HepG2 (cell line): ENCODE measurements around the gene METTL22. TPM values are rescaled to one million over a fixed set of nuclear protein-coding genes. Genes with fewer than 3 reads are reported as not detected.

ENCODE experiments used
- ADNP ChIP-seq: sonication (generic); formaldehyde crosslinking; IDR thresholded peaks from 2 replicates; pipeline ENCODE4 v1.4.0; 2020; ENCODE audit warnings: missing genetic modification reagents
- CHD4 ChIP-seq: fragments of 200-600 bp; sonication (generic); IDR thresholded peaks from 2 replicates; pipeline ENCODE4 v1.7.0; 2017; ENCODE audit warnings: mild to moderate bottlenecking, low read length, borderline replicate concordance
- FOSL1 ChIP-seq: sonication (generic); formaldehyde crosslinking; IDR thresholded peaks from 2 replicates; pipeline ENCODE4 v1.9.0; 2021; ENCODE audit warnings: missing genetic modification reagents, borderline replicate concordance
- HDAC1 ChIP-seq: sonication (generic); formaldehyde crosslinking; IDR thresholded peaks from 2 replicates; pipeline ENCODE4 v1.5.1; 2020; ENCODE audit warnings: mild to moderate bottlenecking, missing genetic modification reagents
- HNF4G ChIP-seq, 2 experiments: sonication (generic) in 1 of 2; formaldehyde crosslinking in 1 of 2; IDR thresholded peaks; 2 replicates each; pipeline versions ENCODE4 v1.4.0 to v1.6.1; 2011 to 2020; ENCODE audit warnings: borderline replicate concordance in 2 of 2, low read depth in 2 of 2, mild to moderate bottlenecking in 2 of 2, low read length in 1 of 2, missing genetic modification reagents in 1 of 2, moderate library complexity in 1 of 2
- KAT2B ChIP-seq: fragments of 150-350 bp; IDR thresholded peaks from 2 replicates; pipeline ENCODE4 v1.6.1; 2014; ENCODE audit warnings: low read depth, low read length, borderline replicate concordance
- KDM1A ChIP-seq: IDR thresholded peaks from 2 replicates; pipeline ENCODE4 v1.6.1; 2016; ENCODE audit warnings: missing compliant biosample characterization
- NCOR1 ChIP-seq: fragments of 200-600 bp; sonication (generic); IDR thresholded peaks from 2 replicates; pipeline ENCODE4 v1.7.0; 2017; ENCODE audit warnings: antibody characterized with exemption, low read length, borderline replicate concordance
- PHF20 ChIP-seq: sonication (generic); formaldehyde crosslinking; IDR thresholded peaks from 2 replicates; pipeline ENCODE4 v1.5.0; 2020; ENCODE audit warnings: mild to moderate bottlenecking, missing genetic modification reagents
- RARA ChIP-seq: IDR thresholded peaks from 2 replicates; pipeline ENCODE4 v1.6.1; 2016; ENCODE audit warnings: missing genetic modification reagents, missing compliant biosample characterization
- ZBTB20 ChIP-seq: sonication (generic); formaldehyde crosslinking; IDR thresholded peaks from 2 replicates; pipeline ENCODE4 v1.8.1; 2023; ENCODE audit warnings: missing genetic modification reagents, low read depth, mild to moderate bottlenecking, borderline replicate concordance
- ZBTB38 ChIP-seq: sonication (generic); formaldehyde crosslinking; IDR thresholded peaks from 2 replicates; pipeline ENCODE4 v1.5.1; 2020; ENCODE audit warnings: mild to moderate bottlenecking, missing genetic modification reagents
- ZNF737 ChIP-seq: sonication (generic); formaldehyde crosslinking; IDR thresholded peaks from 2 replicates; pipeline ENCODE4 v1.5.0; 2020; ENCODE audit warnings: missing genetic modification reagents, mild to moderate bottlenecking, borderline replicate concordance
- polyA plus RNA-seq, 8 experiments: library from polyadenylated mRNA; depleted of rRNA in 3 of 8; stranded (reverse) in 7 of 8; unstranded in 1 of 8; fragments of >200 nt; fragmentation: Illumina TruSeq in 4 of 8; extraction: Trizol in 4 of 8; gene quantifications; 2 replicates each; pipeline versions ENCODE4 v1.2.1 to v1.2.3, GENCODE V29; 2011 to 2016; ENCODE audit warnings: low read depth in 4 of 8, missing spikeins in 1 of 8, mixed read lengths in 1 of 8; ENCODE audit not compliant: insufficient read depth in 1 of 8
- total RNA-seq, 5 experiments: library from RNA; depleted of rRNA; stranded (reverse); fragments of >200 nt; fragmentation: Illumina TruSeq; extraction: Trizol; gene quantifications; 2 replicates each; pipeline ENCODE4 v1.2.3, GENCODE V29; 2016; ENCODE audit warnings: low read depth in 1 of 5
- TF ChIP-seq, protein P1 (sequence below): sonication (generic); formaldehyde crosslinking; IDR thresholded peaks from 2 replicates; pipeline ENCODE4 v1.5.1; 2020; ENCODE audit warnings: mild to moderate bottlenecking, moderate library complexity, missing genetic modification reagents
- TF ChIP-seq, protein P2 (sequence below): sonication (generic); formaldehyde crosslinking; IDR thresholded peaks from 2 replicates; pipeline ENCODE4 v1.5.0; 2020; ENCODE audit warnings: mild to moderate bottlenecking, missing genetic modification reagents, borderline replicate concordance
- TF ChIP-seq, protein P3 (sequence below): sonication (generic); formaldehyde crosslinking; IDR thresholded peaks from 2 replicates; pipeline ENCODE4 v1.5.1; 2020; ENCODE audit warnings: mild to moderate bottlenecking, missing genetic modification reagents, moderate library complexity
- TF ChIP-seq, protein P4 (sequence below): sonication (generic); formaldehyde crosslinking; IDR thresholded peaks from 2 replicates; pipeline ENCODE4 v1.8.0; 2023; ENCODE audit warnings: mild to moderate bottlenecking, missing genetic modification reagents

METTL22 gene
- total and polyA plus RNA-seq, 2 of the 13 experiments (the other 11 are each of a cell fraction or from before 2014, with no cell fraction given) = 36.2 to 94.8 TPM

DNA sequence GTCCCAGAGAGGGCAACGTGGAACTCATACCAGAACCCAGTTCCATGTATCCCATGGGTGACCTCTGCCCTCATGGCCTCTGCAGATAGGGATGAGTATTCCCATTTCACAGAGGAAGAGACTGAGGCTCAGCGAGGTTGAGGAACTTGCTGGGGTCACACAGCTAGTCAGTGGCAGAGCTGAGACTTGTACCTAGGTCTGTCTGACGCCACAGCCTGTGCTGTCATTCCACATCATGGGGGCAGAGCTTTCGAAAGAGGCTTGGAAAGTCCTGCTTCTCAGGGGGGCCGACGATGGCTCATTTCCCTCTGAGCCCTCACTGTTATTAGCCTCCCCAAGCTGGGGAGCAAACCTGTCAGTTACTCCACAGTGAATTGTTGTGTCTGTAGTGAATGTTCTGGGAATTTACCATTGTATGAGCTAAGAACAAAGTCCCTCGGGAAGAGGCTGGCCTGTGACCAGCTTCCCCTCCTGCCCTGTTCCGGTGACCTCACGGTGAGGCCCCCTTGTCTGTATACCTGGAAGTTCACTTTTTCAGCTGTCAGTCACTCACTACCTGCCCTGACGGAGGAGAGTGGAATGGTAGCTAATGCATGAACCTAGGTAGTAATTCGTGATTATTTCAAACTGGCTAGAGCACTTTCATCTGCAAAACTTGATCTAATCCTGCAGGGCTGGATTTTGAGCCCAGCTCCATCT lies 8.9 kb downstream of the METTL22 start (continued):
- TF ChIP-seq, protein P1, sequence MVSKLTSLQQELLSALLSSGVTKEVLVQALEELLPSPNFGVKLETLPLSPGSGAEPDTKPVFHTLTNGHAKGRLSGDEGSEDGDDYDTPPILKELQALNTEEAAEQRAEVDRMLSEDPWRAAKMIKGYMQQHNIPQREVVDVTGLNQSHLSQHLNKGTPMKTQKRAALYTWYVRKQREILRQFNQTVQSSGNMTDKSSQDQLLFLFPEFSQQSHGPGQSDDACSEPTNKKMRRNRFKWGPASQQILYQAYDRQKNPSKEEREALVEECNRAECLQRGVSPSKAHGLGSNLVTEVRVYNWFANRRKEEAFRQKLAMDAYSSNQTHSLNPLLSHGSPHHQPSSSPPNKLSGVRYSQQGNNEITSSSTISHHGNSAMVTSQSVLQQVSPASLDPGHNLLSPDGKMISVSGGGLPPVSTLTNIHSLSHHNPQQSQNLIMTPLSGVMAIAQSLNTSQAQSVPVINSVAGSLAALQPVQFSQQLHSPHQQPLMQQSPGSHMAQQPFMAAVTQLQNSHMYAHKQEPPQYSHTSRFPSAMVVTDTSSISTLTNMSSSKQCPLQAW = peak; percentile 35; the same call in 1 of the 2 replicates
- TF ChIP-seq CHD4 = peak; percentile 38; the same call in 1 of the 2 replicates
- peak; percentile 27; the same call in 1 of the 2 replicates for TF ChIP-seq KDM1A (CRISPR knock-in tag)
- no peak for TF ChIP-seq KAT2B
- TF ChIP-seq HNF4G (IDR thresholded peaks at IDR 0.05; ENCODE audit: borderline replicate concordance, low read depth, low read length) = peak; percentile 19; the same call in 1 of the 2 replicates
- TF ChIP-seq HNF4G (CRISPR knock-in tag; IDR thresholded peaks at IDR 0.05; ENCODE audit: borderline replicate concordance, low read depth) = no peak
- TF ChIP-seq PHF20 (CRISPR knock-in tag) = peak; percentile 15; the same call in 1 of the 2 replicates
- TF ChIP-seq NCOR1 = 0 out of 2 replicates have a peak, but pooled peaks have one; percentile 25
- TF ChIP-seq ZNF737 (CRISPR knock-in tag) = 0 out of 2 replicates have a peak, but pooled peaks have one; percentile 33
- TF ChIP-seq, protein P2, sequence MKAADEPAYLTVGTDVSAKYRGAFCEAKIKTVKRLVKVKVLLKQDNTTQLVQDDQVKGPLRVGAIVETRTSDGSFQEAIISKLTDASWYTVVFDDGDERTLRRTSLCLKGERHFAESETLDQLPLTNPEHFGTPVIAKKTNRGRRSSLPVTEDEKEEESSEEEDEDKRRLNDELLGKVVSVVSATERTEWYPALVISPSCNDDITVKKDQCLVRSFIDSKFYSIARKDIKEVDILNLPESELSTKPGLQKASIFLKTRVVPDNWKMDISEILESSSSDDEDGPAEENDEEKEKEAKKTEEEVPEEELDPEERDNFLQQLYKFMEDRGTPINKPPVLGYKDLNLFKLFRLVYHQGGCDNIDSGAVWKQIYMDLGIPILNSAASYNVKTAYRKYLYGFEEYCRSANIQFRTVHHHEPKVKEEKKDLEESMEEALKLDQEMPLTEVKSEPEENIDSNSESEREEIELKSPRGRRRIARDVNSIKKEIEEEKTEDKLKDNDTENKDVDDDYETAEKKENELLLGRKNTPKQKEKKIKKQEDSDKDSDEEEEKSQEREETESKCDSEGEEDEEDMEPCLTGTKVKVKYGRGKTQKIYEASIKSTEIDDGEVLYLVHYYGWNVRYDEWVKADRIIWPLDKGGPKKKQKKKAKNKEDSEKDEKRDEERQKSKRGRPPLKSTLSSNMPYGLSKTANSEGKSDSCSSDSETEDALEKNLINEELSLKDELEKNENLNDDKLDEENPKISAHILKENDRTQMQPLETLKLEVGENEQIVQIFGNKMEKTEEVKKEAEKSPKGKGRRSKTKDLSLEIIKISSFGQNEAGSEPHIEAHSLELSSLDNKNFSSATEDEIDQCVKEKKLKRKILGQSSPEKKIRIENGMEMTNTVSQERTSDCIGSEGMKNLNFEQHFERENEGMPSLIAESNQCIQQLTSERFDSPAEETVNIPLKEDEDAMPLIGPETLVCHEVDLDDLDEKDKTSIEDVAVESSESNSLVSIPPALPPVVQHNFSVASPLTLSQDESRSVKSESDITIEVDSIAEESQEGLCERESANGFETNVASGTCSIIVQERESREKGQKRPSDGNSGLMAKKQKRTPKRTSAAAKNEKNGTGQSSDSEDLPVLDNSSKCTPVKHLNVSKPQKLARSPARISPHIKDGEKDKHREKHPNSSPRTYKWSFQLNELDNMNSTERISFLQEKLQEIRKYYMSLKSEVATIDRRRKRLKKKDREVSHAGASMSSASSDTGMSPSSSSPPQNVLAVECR = 0 out of 2 replicates have a peak, but pooled peaks have one; percentile 47
- TF ChIP-seq, protein P3, sequence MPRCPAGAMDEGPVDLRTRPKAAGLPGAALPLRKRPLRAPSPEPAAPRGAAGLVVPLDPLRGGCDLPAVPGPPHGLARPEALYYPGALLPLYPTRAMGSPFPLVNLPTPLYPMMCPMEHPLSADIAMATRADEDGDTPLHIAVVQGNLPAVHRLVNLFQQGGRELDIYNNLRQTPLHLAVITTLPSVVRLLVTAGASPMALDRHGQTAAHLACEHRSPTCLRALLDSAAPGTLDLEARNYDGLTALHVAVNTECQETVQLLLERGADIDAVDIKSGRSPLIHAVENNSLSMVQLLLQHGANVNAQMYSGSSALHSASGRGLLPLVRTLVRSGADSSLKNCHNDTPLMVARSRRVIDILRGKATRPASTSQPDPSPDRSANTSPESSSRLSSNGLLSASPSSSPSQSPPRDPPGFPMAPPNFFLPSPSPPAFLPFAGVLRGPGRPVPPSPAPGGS (CRISPR knock-in tag) = 0 out of 2 replicates have a peak, but pooled peaks have one; percentile 19
- TF ChIP-seq ADNP (CRISPR knock-in tag) = peak; percentile 78
- no peak for TF ChIP-seq FOSL1 (CRISPR knock-in tag)
- peak; percentile 88 for TF ChIP-seq RARA (CRISPR knock-in tag)
- 0 out of 2 replicates have a peak, but pooled peaks have one; percentile 32 for TF ChIP-seq HDAC1 (CRISPR knock-in tag)
- 0 out of 2 replicates have a peak, but pooled peaks have one; percentile 19 for TF ChIP-seq ZBTB20 (CRISPR knock-in tag)
- TF ChIP-seq ZBTB38 = peak; percentile 65; the same call in 1 of the 2 replicates
- TF ChIP-seq, protein P4, sequence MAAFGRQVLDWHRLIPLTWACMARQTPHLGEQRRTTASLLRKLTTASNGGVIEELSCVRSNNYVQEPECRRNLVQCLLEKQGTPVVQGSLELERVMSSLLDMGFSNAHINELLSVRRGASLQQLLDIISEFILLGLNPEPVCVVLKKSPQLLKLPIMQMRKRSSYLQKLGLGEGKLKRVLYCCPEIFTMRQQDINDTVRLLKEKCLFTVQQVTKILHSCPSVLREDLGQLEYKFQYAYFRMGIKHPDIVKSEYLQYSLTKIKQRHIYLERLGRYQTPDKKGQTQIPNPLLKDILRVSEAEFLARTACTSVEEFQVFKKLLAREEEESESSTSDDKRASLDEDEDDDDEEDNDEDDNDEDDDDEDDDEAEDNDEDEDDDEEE = 0 out of 2 replicates have a peak, but pooled peaks have one; percentile 29
